Fibroblast of lung (primary cell): ENCODE measurements around the gene GRIN2D.

ENCODE experiments used
- CTCF ChIP-seq, 2 donors: IDR thresholded peaks in 1 of 2; conservative IDR thresholded peaks in 1 of 2; 1 replicate in 1 of 2; 2 replicates in 1 of 2; pipeline ENCODE4 v1.5.1; 2011 to 2012; ENCODE audit warnings: low read length in 2 of 2, control low read depth in 1 of 2, inconsistent platforms in 1 of 2, low read depth in 1 of 2, mild to moderate bottlenecking in 1 of 2
- EZH2 ChIP-seq: IDR thresholded peaks from 2 replicates; pipeline ENCODE4 v1.5.1; 2012; ENCODE audit warnings: low read length, control low read depth, mild to moderate bottlenecking; ENCODE audit errors: missing control alignments

- TF ChIP-seq CTCF (conservative IDR thresholded peaks at IDR 0.05 in 1 of 2, IDR thresholded peaks at IDR 0.05 in 1 of 2; ENCODE audit: low read depth in 1 of 2, low read length in 2 of 2): no peak
- no peak for TF ChIP-seq EZH2
These were observed 47.3 kb upstream of the GRIN2D start for GRCh38 chr19:48346191-48346590.
